HL-60 (cell line): ENCODE results near the gene SULT2B1.

Experiments
- CTCF ChIP-seq: IDR thresholded peaks from one replicate; pipeline ENCODE4 v1.5.1; 2011; ENCODE audit warnings: low read length, control low read depth, inconsistent platforms; ENCODE audit not compliant: insufficient read depth
- POLR2AphosphoS5 ChIP-seq: IDR thresholded peaks from 2 replicates; pipeline ENCODE4 v1.6.1; 2012; ENCODE audit warnings: low read depth

- TF ChIP-seq CTCF = no peak
- TF ChIP-seq POLR2AphosphoS5 = no peak
Measured at GRCh38 chr19:48556163-48556562, 4.2 kb downstream of the SULT2B1 start.
